GM21447 (cell line): ENCODE results near the gene HAND2.

Source experiments
- ATAC-seq: cut with Tn5 transposase; IDR thresholded peaks from one replicate; pipeline ENCODE4 v1.9.1; 2021; ENCODE audit not compliant: unreplicated experiment

Gene HAND2

GRCh38 chr4:173529477-173530325 is at the start of gene HAND2:
HAND2 (minus strand) TSS chr4:173530229; CDS start chr4:173529289, 940 bp downstream.
- no peak for ATAC-seq

GRCh38 chr4:173578956-173579355 is 48.9 kb upstream of the HAND2 start:
- ATAC-seq, result no peak

- no peak for ATAC-seq
Measured at GRCh38 chr4:173577963-173578362, 47.9 kb upstream of the HAND2 start.

- no peak for ATAC-seq
Measured at GRCh38 chr4:173575482-173576152, 45.6 kb upstream of the HAND2 start.

- no peak for ATAC-seq
Measured at GRCh38 chr4:173573725-173574124, 43.7 kb upstream of the HAND2 start.

GRCh38 chr4:173573286-173573685 is 43.3 kb upstream of the HAND2 start:
- no peak for ATAC-seq

GRCh38 chr4:173572493-173573129 is 42.6 kb upstream of the HAND2 start:
- no peak for ATAC-seq

- no peak for ATAC-seq
Measured at GRCh38 chr4:173571620-173572019, 41.6 kb upstream of the HAND2 start.

GRCh38 chr4:173565281-173565680 is 35.3 kb upstream of the HAND2 start:
- no peak for ATAC-seq

- ATAC-seq, result no peak
Measured at GRCh38 chr4:173564461-173564860, 34.4 kb upstream of the HAND2 start.

- ATAC-seq, result no peak
Measured at GRCh38 chr4:173560896-173561295, 30.9 kb upstream of the HAND2 start.

- no peak for ATAC-seq
Measured at GRCh38 chr4:173556398-173557131, 26.5 kb upstream of the HAND2 start.

GRCh38 chr4:173547889-173548288 is 17.9 kb upstream of the HAND2 start:
- no peak for ATAC-seq

GRCh38 chr4:173546776-173547175 is 16.7 kb upstream of the HAND2 start:
- no peak for ATAC-seq

- no peak for ATAC-seq
Measured at GRCh38 chr4:173545440-173545839, 15.4 kb upstream of the HAND2 start.

GRCh38 chr4:173543266-173543665 is 13.2 kb upstream of the HAND2 start:
- no peak for ATAC-seq

- no peak for ATAC-seq
Measured at GRCh38 chr4:173539986-173540385, 10.0 kb upstream of the HAND2 start.

- no peak for ATAC-seq
Measured at GRCh38 chr4:173538909-173539445, 8.9 kb upstream of the HAND2 start.

GRCh38 chr4:173538148-173538908 is 8.3 kb upstream of the HAND2 start:
- no peak for ATAC-seq

- no peak for ATAC-seq
Measured at GRCh38 chr4:173537613-173538147, 7.7 kb upstream of the HAND2 start.
